K562 (cell line): ENCODE measurements around the gene DAAM1. TPM values are rescaled to one million over a fixed set of nuclear protein-coding genes. Genes with fewer than 3 reads are reported as not detected.

Source experiments
- ATAC-seq: fragments of 200-7000 bp; cut with Tn5 transposase; 3 replicates; pipeline ENCODE4 v1.9.1; 2020; ENCODE audit warnings: moderate library complexity
- BruUV-seq: library from RNA; stranded (reverse); fragments of 400-500 nt; replicated peaks from 2 replicates; lab custom pipeline; 2021; lab: Mats Ljungman, UMichigan
- CTCF ChIA-PET: fragments of 300-600 bp; formaldehyde crosslinking; extraction: SDS; loops from one replicate; lab custom pipeline; 2021; ENCODE audit warnings: low intra/inter-chr PET ratio; lab: Yijun Ruan, JAX
- POLR2A ChIA-PET: fragments of 300-600, 350-650 bp; sonication (Branson Sonifier 250); formaldehyde crosslinking; extraction: SDS; loops from one replicate; lab custom pipeline; 2021; ENCODE audit warnings: antibody characterized with exemption, inconsistent platforms; lab: Yijun Ruan, JAX
- DNase-seq, 4 experiments: peaks; one replicate each; pipeline versions ENCODE4 v3.0.0 to v3.0.0-alpha.2; 2011 to 2018; ENCODE audit warnings: low spot score in 3 of 4, mixed read lengths in 3 of 4; ENCODE audit errors: extremely low read depth in 1 of 4
- FAIRE-seq: peaks from 2 replicates; lab custom pipeline; 2011; peaks lifted over from hg19 to GRCh38; lab: Jason Lieb, UNC
- H2AFZ ChIP-seq: 2 replicates; pipeline ENCODE4 v1.6.0; 2011; ENCODE audit warnings: low read depth, low read length, control low read depth, inconsistent platforms
- H3K27ac ChIP-seq: fragments of 200-600 bp; 3 replicates; pipeline ENCODE4 v1.8.0; 2011; ENCODE audit warnings: low read depth, mild to moderate bottlenecking, control low read depth, inconsistent platforms, low read length, moderate library complexity, mixed read lengths; ENCODE audit errors: extremely low read depth
- H3K27me3 ChIP-seq, 2 experiments: fragments of 300-600 bp in 1 of 2; 2 replicates in 1 of 2; 3 replicates in 1 of 2; pipeline versions ENCODE4 v1.6.0 to v1.8.0; 2011; ENCODE audit warnings: inconsistent platforms in 2 of 2, low read length in 2 of 2, mild to moderate bottlenecking in 1 of 2, mixed read lengths in 1 of 2, moderate library complexity in 1 of 2; ENCODE audit not compliant: control insufficient read depth in 2 of 2, insufficient read depth in 2 of 2
- H3K36me3 ChIP-seq: fragments of 300-600 bp; 3 replicates; pipeline ENCODE4 v1.8.0; 2011; ENCODE audit warnings: mild to moderate bottlenecking, low read length, inconsistent platforms; ENCODE audit not compliant: control insufficient read depth, insufficient read depth
- H3K4me1 ChIP-seq, 2 experiments: fragments of 200-600 bp in 1 of 2; replicated peaks in 1 of 2; 2 replicates in 1 of 2; 3 replicates in 1 of 2; pipeline versions ENCODE4 v1.5.1 to v1.8.0; 2011; ENCODE audit warnings: inconsistent platforms in 2 of 2, low read length in 2 of 2, mild to moderate bottlenecking in 1 of 2, mixed read lengths in 1 of 2, moderate library complexity in 1 of 2; ENCODE audit not compliant: control insufficient read depth in 2 of 2, insufficient read depth in 2 of 2
- H3K4me2 ChIP-seq: 2 replicates; pipeline ENCODE4 v1.6.1; 2011; ENCODE audit warnings: low read length, control low read depth, inconsistent platforms, mixed read lengths; ENCODE audit not compliant: insufficient read depth
- H3K4me3 ChIP-seq: fragments of 200-600 bp; sonication (generic), shearing (Covaris generic); 2 replicates; pipeline ENCODE4 v1.5.1; 2016; ENCODE audit warnings: control low read depth, inconsistent platforms
- H3K79me2 ChIP-seq: fragments of 200-600 bp; 3 replicates; pipeline ENCODE4 v1.8.0; 2011; ENCODE audit warnings: low read length, inconsistent platforms; ENCODE audit not compliant: control insufficient read depth, insufficient read depth
- H3K9ac ChIP-seq, 2 experiments: 2 replicates each; pipeline versions ENCODE4 v1.6.0 to v1.6.1; 2011; ENCODE audit warnings: low read depth in 2 of 2, low read length in 2 of 2, control low read depth in 1 of 2, inconsistent platforms in 1 of 2, mild to moderate bottlenecking in 1 of 2, mixed read lengths in 1 of 2; ENCODE audit not compliant: insufficient read depth in 1 of 2
- H3K9me1 ChIP-seq: one replicate; pipeline ENCODE4 v1.6.0; 2011; ENCODE audit warnings: inconsistent platforms, mild to moderate bottlenecking, low read length, moderate library complexity; ENCODE audit not compliant: control insufficient read depth, insufficient read depth
- H3K9me3 ChIP-seq: replicated peaks from 2 replicates; pipeline ENCODE4 v1.5.1; 2011; ENCODE audit warnings: low read depth, low read length, inconsistent platforms; ENCODE audit not compliant: control insufficient read depth, insufficient read depth
- H4K20me1 ChIP-seq: replicated peaks from 2 replicates; pipeline ENCODE4 v1.6.1; 2011; ENCODE audit warnings: low read length, inconsistent platforms, mixed read lengths; ENCODE audit not compliant: control insufficient read depth, insufficient read depth
- FOSL1 ChIP-seq: fragments of 200-800 bp; sonication (Bioruptor generic); conservative IDR thresholded peaks from 2 replicates; pipeline ENCODE4 v1.6.1; 2016; ENCODE audit warnings: missing genetic modification characterization, missing compliant biosample characterization
- GATAD2A ChIP-seq: fragments of 450-650 bp; IDR thresholded peaks from 2 replicates; pipeline ENCODE4 v1.6.1; 2017
- HDAC1 ChIP-seq, 2 experiments: fragments of 450-650 bp; IDR thresholded peaks; 2 replicates each; pipeline ENCODE4 v1.6.1; 2016 to 2017; ENCODE audit warnings: inconsistent platforms in 1 of 2, mild to moderate bottlenecking in 1 of 2, moderate library complexity in 1 of 2
- MTF1 ChIP-seq: fragments of 250-450 bp; sonication (Bioruptor Pico); IDR thresholded peaks from 2 replicates; pipeline ENCODE4 v1.9.0; 2021; ENCODE audit warnings: moderate library complexity, mild to moderate bottlenecking, inconsistent platforms, borderline replicate concordance
- RBM15 ChIP-seq: fragments of 200-400 bp; formaldehyde crosslinking; IDR thresholded peaks from 2 replicates; pipeline ENCODE4 v1.6.1; 2018; ENCODE audit warnings: mild to moderate bottlenecking, low read length, moderate library complexity; ENCODE audit not compliant: insufficient read depth
- SMAD1 ChIP-seq: fragments of 150-350 bp; IDR thresholded peaks from 2 replicates; pipeline ENCODE4 v1.6.1; 2014; ENCODE audit warnings: low read length, low read depth; ENCODE audit not compliant: partially characterized antibody
- STAT5A ChIP-seq: IDR thresholded peaks from 2 replicates; pipeline ENCODE4 v1.6.1; 2012; ENCODE audit warnings: low read length, inconsistent platforms, borderline replicate concordance
- TCF3 ChIP-seq: sonication (generic); formaldehyde crosslinking; IDR thresholded peaks from 2 replicates; pipeline ENCODE4 v1.4.0; 2020; ENCODE audit warnings: mild to moderate bottlenecking, missing genetic modification reagents
- UBTF ChIP-seq, 2 experiments: IDR thresholded peaks; 2 replicates each; pipeline ENCODE4 v1.6.1; 2012; ENCODE audit warnings: improper control_type of control experiment in 2 of 2, low read depth in 2 of 2, low read length in 2 of 2, borderline replicate concordance in 1 of 2
- ZNF316 ChIP-seq: fragments of 450-650 bp; IDR thresholded peaks from 2 replicates; pipeline ENCODE4 v1.6.1; 2016
- ZNF41 ChIP-seq: fragments of 250-450 bp; sonication (Bioruptor Pico); conservative IDR thresholded peaks from 2 replicates; pipeline ENCODE4 v1.4.0; 2020; ENCODE audit warnings: mild to moderate bottlenecking
- ZNF778 ChIP-seq: fragments of 450-650 bp; formaldehyde crosslinking; IDR thresholded peaks from 2 replicates; pipeline ENCODE4 v1.4.0; 2020; ENCODE audit warnings: mild to moderate bottlenecking, moderate library complexity
- ZNF785 ChIP-seq: fragments of 250-450 bp; sonication (Bioruptor Pico); IDR thresholded peaks from 2 replicates; pipeline ENCODE4 v1.4.0; 2020; ENCODE audit warnings: mild to moderate bottlenecking
- WGBS: fragments of 100-300 bp; shearing (Covaris generic); methylation state at CpG from one replicate; pipeline ENCODE4 v1.1.6; 2016; ENCODE audit warnings: low coverage, mixed read lengths; ENCODE audit not compliant: insufficient coverage; ENCODE audit errors: missing lambda C conversion rate; 5-methylcytosine and 5-hydroxymethylcytosine counted together
- in situ Hi-C: fragments of 300-500 bp; cut with MboI; formaldehyde crosslinking; loops from 4 replicates; pipeline ENCODE4 v1.15.0; 2018; ENCODE audit warnings: inconsistent platforms, mixed read lengths
- intact Hi-C: fragments of 100-400 bp; cut with micrococcal nuclease; formaldehyde crosslinking; loops from 2 replicates; pipeline ENCODE4 v1.14.2; 2022
- polyA plus RNA-seq, 8 experiments: library from polyadenylated mRNA; depleted of rRNA in 4 of 8; stranded (reverse) in 5 of 8; unstranded in 3 of 8; fragments of >200 nt; fragmentation: Nextera tagmentation in 2 of 8; fragmentation: Illumina TruSeq in 1 of 8; extraction: Ambion mirVana in 2 of 8; extraction: Trizol in 1 of 8; gene quantifications; 2 replicates each; pipeline versions ENCODE4 v1.2.1 to v1.2.3, GENCODE V29; 2011 to 2014; ENCODE audit warnings: inconsistent platforms in 1 of 8, missing spikeins in 1 of 8
- total RNA-seq, 7 experiments: library from RNA; depleted of rRNA in 6 of 7; stranded (reverse); fragments of >200 nt in 6 of 7; fragmentation: Illumina TruSeq in 2 of 7; extraction: Trizol in 2 of 7; gene quantifications; 2 replicates each; pipeline versions ENCODE4 v1.2.1 to v1.2.3, GENCODE V29; 2011 to 2021; ENCODE audit warnings: low replicate concordance in 1 of 7
- TF ChIP-seq, protein P1 (sequence below), 2 experiments: fragments of 250-450 bp in 1 of 2; fragments of 450-650 bp in 1 of 2; sonication (Bioruptor Pico) in 1 of 2; IDR thresholded peaks; 2 replicates each; pipeline versions ENCODE4 v1.6.1 to v1.8.0; 2016 to 2021; ENCODE audit warnings: mild to moderate bottlenecking in 2 of 2, moderate library complexity in 2 of 2, missing compliant biosample characterization in 1 of 2, missing genetic modification characterization in 1 of 2
- TF ChIP-seq, protein P2 (sequence below): fragments of 450-650 bp; conservative IDR thresholded peaks from 2 replicates; pipeline ENCODE4 v1.6.1; 2016; ENCODE audit warnings: missing genetic modification characterization, low read depth, mild to moderate bottlenecking, missing compliant biosample characterization, moderate library complexity

Gene DAAM1
- total and polyA plus RNA-seq, 9 of the 15 experiments (the other 6 are each of a cell fraction or from before 2014, with no cell fraction given): 3.6 to 11.6 (median 6.7) TPM

DNA sequence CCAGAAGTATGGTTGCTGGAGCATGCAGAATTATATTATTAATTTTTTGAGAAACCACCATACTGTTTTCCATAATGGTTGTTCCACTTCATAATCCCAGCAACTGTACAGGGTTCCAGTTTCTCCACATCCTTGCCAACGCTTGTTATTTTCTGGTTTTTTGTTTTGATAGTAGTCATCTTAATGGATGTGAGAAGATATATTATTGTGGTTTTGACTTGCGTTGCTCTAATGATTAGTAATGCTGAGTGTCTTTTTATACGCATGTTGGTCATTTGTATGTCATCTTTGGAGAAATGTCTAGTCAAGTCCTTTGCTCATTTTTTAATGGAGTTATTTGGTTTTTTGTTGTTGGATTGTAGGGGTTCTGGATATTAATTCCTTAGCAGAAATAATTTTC lies 58.1 kb downstream of the DAAM1 start (continued):
- TF ChIP-seq, protein P1, sequence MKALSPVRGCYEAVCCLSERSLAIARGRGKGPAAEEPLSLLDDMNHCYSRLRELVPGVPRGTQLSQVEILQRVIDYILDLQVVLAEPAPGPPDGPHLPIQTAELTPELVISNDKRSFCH (CRISPR knock-in tag; IDR thresholded peaks at IDR 0.05): no peak
- TF ChIP-seq, protein P1 (tag; IDR thresholded peaks at IDR 0.05): no peak
- TF ChIP-seq ZNF316: no peak

- BruUV-seq: no TSS peak
- in situ Hi-C loops: no loop called here
- WGBS: 35% methylated on average over 3 of the region's 3 CpGs
- no peaks in the 10 kb centered on the region for H3K36me3 ChIP-seq
- ChIA-PET CTCF (no interaction called here), POLR2A (interaction anchor here (0.6 kb wide), 1 partner anchor 35 kb away, joined by 3 read pairs; no protein-coding TSS in a partner anchor)
- H3K9me1 ChIP-seq: no peaks in the 10 kb centered on the region
- H3K27ac ChIP-seq: no peak overlapping the region
- no peak overlapping the region for H3K4me3 ChIP-seq
- H4K20me1 ChIP-seq: peaks cover 8% of the 10 kb centered on the region; the same call in 1 of the 2 replicates
- H3K79me2 ChIP-seq: no peaks in the 10 kb centered on the region
- FAIRE-seq (no peak), DNase-seq (no peak), ATAC-seq (no peak)
- H3K27me3 ChIP-seq: no peaks in the 10 kb centered on the region
- no peak overlapping the region for H3K9ac ChIP-seq
- no peaks in the 10 kb centered on the region for H3K4me1 ChIP-seq
- H3K4me2 ChIP-seq: no peak overlapping the region
- H2AFZ ChIP-seq: no peak overlapping the region
- no peaks in the 10 kb centered on the region for H3K9me3 ChIP-seq
- intact Hi-C loops: loop anchor here (10.0 kb wide), 1 partner anchor 93 kb away; no protein-coding TSS in a partner anchor
- no peak for TF ChIP-seq SMAD1
- TF ChIP-seq ZNF778: no peak
- no peak for TF ChIP-seq MTF1 (CRISPR knock-in tag)
- no peak for TF ChIP-seq STAT5A
- TF ChIP-seq, protein P2, sequence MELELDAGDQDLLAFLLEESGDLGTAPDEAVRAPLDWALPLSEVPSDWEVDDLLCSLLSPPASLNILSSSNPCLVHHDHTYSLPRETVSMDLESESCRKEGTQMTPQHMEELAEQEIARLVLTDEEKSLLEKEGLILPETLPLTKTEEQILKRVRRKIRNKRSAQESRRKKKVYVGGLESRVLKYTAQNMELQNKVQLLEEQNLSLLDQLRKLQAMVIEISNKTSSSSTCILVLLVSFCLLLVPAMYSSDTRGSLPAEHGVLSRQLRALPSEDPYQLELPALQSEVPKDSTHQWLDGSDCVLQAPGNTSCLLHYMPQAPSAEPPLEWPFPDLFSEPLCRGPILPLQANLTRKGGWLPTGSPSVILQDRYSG (tag): no peak
- TF ChIP-seq RBM15: no peak
- TF ChIP-seq FOSL1 (tag): no peak
- no peak for TF ChIP-seq ZNF41 (CRISPR knock-in tag)
- no peak for TF ChIP-seq GATAD2A
- TF ChIP-seq ZNF785 (CRISPR knock-in tag): no peak
- TF ChIP-seq UBTF (IDR thresholded peaks at IDR 0.05; ENCODE audit: borderline replicate concordance in 1 of 2, low read depth in 2 of 2, low read length in 2 of 2): no peak
- TF ChIP-seq TCF3 (CRISPR knock-in tag): no peak
- no peak for TF ChIP-seq HDAC1 (IDR thresholded peaks at IDR 0.05)
Observed at GRCh38 chr14:59247801-59248584, 59.5 kb downstream of the DAAM1 start.
